SK-N-SH treated with all-trans-retinoic acid at 6 μM for 48 hours (cell line): ENCODE results near the gene TMEM86A.

Experiments used
- ARNTL ChIP-seq: fragments of 450-650 bp; formaldehyde crosslinking; IDR thresholded peaks from 2 replicates; pipeline ENCODE4 v1.5.0; 2020; ENCODE audit warnings: low read depth, mild to moderate bottlenecking, moderate library complexity, borderline replicate concordance
- GLIS3 ChIP-seq: fragments of 250-450 bp; sonication (Bioruptor Pico); IDR thresholded peaks from 2 replicates; pipeline ENCODE4 v1.5.0; 2020; ENCODE audit warnings: mild to moderate bottlenecking, moderate library complexity
- ISL1 ChIP-seq: fragments of 250-450 bp; sonication (Bioruptor Pico); IDR thresholded peaks from 2 replicates; pipeline ENCODE4 v2.1.2; 2022; ENCODE audit warnings: mild to moderate bottlenecking, moderate library complexity
- OSR1 ChIP-seq: fragments of 250-450 bp; sonication (Bioruptor Pico); IDR thresholded peaks from 2 replicates; pipeline ENCODE4 v1.8.0; 2022; ENCODE audit warnings: moderate library complexity, mild to moderate bottlenecking, inconsistent platforms
- SNAI2 ChIP-seq: fragments of 250-450 bp; sonication (Bioruptor Pico); IDR thresholded peaks from 2 replicates; pipeline ENCODE4 v1.5.0; 2020; ENCODE audit warnings: mild to moderate bottlenecking, moderate library complexity
- TCF4 ChIP-seq: fragments of 250-450 bp; sonication (Bioruptor Pico); IDR thresholded peaks from 2 replicates; pipeline ENCODE4 v1.8.0; 2021; ENCODE audit warnings: mild to moderate bottlenecking, moderate library complexity, borderline replicate concordance
- ZC3H10 ChIP-seq: fragments of 250-450 bp; sonication (Bioruptor Pico); IDR thresholded peaks from 2 replicates; pipeline ENCODE4 v1.5.1; 2021; ENCODE audit warnings: mild to moderate bottlenecking, moderate library complexity
- ZFP3 ChIP-seq: fragments of 250-450 bp; sonication (Bioruptor Pico); IDR thresholded peaks from 2 replicates; pipeline ENCODE4 v1.5.0; 2020; ENCODE audit warnings: mild to moderate bottlenecking, moderate library complexity
- ZNF565 ChIP-seq: fragments of 450-650 bp; formaldehyde crosslinking; conservative IDR thresholded peaks from 2 replicates; pipeline ENCODE4 v1.5.0; 2020; ENCODE audit warnings: low read depth, mild to moderate bottlenecking, moderate library complexity
- ZNF8 ChIP-seq: fragments of 450-650 bp; formaldehyde crosslinking; IDR thresholded peaks from 2 replicates; pipeline ENCODE4 v1.5.0; 2020; ENCODE audit warnings: mild to moderate bottlenecking, moderate library complexity
- TF ChIP-seq, protein P1 (sequence below): fragments of 250-450 bp; sonication (Bioruptor Pico); IDR thresholded peaks from 2 replicates; pipeline ENCODE4 v1.5.1; 2021; ENCODE audit warnings: mild to moderate bottlenecking, moderate library complexity
- TF ChIP-seq, protein P2 (sequence below): fragments of 250-450 bp; sonication (Bioruptor Pico); IDR thresholded peaks from 2 replicates; pipeline ENCODE4 v1.8.0; 2020; ENCODE audit warnings: mild to moderate bottlenecking, moderate library complexity, borderline replicate concordance
- TF ChIP-seq, protein P3 (sequence below): fragments of 250-450 bp; sonication (Bioruptor Pico); IDR thresholded peaks from 2 replicates; pipeline ENCODE4 v1.5.1; 2020; ENCODE audit warnings: low read depth, mild to moderate bottlenecking, moderate library complexity
- TF ChIP-seq, protein P4 (sequence below): fragments of 250-450 bp; sonication (Bioruptor Pico); IDR thresholded peaks from 2 replicates; pipeline ENCODE4 v1.8.0; 2021; ENCODE audit warnings: low read depth, mild to moderate bottlenecking, moderate library complexity, borderline replicate concordance

DNA sequence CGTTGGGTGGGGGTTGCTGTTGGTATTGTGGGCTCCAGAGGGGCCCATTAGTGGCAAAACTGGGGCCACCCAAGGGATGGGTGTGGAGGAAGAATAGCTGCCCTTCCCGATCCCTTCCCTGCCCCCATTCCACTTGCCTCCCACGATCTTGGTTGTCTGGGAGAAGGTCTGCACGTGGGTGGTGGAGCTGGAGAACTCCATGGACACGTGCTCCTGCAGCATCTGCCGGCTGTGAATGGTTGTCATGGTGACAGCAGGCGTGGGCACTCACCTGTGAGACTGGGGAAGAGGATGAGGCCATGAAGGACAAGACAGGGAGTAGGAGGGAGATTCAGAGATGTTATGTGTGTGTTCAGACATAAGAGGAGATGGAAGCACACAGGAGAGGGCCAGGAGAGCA lies 25.4 kb downstream of the TMEM86A start:
- no peak for TF ChIP-seq SNAI2
- TF ChIP-seq, protein P1, sequence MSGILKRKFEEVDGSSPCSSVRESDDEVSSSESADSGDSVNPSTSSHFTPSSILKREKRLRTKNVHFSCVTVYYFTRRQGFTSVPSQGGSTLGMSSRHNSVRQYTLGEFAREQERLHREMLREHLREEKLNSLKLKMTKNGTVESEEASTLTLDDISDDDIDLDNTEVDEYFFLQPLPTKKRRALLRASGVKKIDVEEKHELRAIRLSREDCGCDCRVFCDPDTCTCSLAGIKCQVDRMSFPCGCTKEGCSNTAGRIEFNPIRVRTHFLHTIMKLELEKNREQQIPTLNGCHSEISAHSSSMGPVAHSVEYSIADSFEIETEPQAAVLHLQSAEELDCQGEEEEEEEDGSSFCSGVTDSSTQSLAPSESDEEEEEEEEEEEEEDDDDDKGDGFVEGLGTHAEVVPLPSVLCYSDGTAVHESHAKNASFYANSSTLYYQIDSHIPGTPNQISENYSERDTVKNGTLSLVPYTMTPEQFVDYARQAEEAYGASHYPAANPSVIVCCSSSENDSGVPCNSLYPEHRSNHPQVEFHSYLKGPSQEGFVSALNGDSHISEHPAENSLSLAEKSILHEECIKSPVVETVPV (CRISPR knock-in tag), result no peak
- no peak for TF ChIP-seq ARNTL
- no peak for TF ChIP-seq ZNF565
- TF ChIP-seq, protein P2, sequence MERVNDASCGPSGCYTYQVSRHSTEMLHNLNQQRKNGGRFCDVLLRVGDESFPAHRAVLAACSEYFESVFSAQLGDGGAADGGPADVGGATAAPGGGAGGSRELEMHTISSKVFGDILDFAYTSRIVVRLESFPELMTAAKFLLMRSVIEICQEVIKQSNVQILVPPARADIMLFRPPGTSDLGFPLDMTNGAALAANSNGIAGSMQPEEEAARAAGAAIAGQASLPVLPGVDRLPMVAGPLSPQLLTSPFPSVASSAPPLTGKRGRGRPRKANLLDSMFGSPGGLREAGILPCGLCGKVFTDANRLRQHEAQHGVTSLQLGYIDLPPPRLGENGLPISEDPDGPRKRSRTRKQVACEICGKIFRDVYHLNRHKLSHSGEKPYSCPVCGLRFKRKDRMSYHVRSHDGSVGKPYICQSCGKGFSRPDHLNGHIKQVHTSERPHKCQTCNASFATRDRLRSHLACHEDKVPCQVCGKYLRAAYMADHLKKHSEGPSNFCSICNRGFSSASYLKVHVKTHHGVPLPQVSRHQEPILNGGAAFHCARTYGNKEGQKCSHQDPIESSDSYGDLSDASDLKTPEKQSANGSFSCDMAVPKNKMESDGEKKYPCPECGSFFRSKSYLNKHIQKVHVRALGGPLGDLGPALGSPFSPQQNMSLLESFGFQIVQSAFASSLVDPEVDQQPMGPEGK (CRISPR knock-in tag), result no peak
- TF ChIP-seq ZC3H10 (CRISPR knock-in tag), result no peak
- TF ChIP-seq GLIS3 (CRISPR knock-in tag), result no peak
- no peak for TF ChIP-seq OSR1 (CRISPR knock-in tag)
- no peak for TF ChIP-seq ZNF8
- TF ChIP-seq, protein P3, sequence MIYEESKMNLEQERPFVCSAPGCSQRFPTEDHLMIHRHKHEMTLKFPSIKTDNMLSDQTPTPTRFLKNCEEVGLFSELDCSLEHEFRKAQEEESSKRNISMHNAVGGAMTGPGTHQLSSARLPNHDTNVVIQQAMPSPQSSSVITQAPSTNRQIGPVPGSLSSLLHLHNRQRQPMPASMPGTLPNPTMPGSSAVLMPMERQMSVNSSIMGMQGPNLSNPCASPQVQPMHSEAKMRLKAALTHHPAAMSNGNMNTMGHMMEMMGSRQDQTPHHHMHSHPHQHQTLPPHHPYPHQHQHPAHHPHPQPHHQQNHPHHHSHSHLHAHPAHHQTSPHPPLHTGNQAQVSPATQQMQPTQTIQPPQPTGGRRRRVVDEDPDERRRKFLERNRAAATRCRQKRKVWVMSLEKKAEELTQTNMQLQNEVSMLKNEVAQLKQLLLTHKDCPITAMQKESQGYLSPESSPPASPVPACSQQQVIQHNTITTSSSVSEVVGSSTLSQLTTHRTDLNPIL (CRISPR knock-in tag), result no peak
- no peak for TF ChIP-seq TCF4 (CRISPR knock-in tag)
- TF ChIP-seq ISL1 (CRISPR knock-in tag), result no peak
- TF ChIP-seq, protein P4, sequence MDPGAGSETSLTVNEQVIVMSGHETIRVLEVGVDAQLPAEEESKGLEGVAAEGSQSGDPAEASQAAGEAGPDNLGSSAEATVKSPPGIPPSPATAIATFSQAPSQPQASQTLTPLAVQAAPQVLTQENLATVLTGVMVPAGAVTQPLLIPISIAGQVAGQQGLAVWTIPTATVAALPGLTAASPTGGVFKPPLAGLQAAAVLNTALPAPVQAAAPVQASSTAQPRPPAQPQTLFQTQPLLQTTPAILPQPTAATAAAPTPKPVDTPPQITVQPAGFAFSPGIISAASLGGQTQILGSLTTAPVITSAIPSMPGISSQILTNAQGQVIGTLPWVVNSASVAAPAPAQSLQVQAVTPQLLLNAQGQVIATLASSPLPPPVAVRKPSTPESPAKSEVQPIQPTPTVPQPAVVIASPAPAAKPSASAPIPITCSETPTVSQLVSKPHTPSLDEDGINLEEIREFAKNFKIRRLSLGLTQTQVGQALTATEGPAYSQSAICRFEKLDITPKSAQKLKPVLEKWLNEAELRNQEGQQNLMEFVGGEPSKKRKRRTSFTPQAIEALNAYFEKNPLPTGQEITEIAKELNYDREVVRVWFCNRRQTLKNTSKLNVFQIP (CRISPR knock-in tag), result no peak
- no peak for TF ChIP-seq ZFP3 (CRISPR knock-in tag)
